ENCODE data around the gene TMEM190.

TMEM190 gene

GRCh38 chr19:55424518-55424917 is 47.9 kb downstream of the TMEM190 start:
- no peak for DNase-seq

GRCh38 chr19:55426042-55426441 is 49.4 kb downstream of the TMEM190 start:
- no peak for DNase-seq
